DOHH2 (cell line): ENCODE data around the gene ZDHHC13.

Source experiments
- H3F3A ChIP-seq: fragments of 200-600 bp; sonication (generic), shearing (Covaris generic); 2 replicates; pipeline ENCODE4 v1.6.0; 2016; ENCODE audit warnings: antibody characterized with exemption, mild to moderate bottlenecking; ENCODE audit not compliant: control insufficient read depth, insufficient read depth
- H3K27ac ChIP-seq: fragments of 200-600 bp; sonication (generic); 2 replicates; pipeline ENCODE4 v1.5.1; 2014; ENCODE audit warnings: low read depth, mild to moderate bottlenecking, low read length, moderate library complexity
- H3K27me3 ChIP-seq: fragments of 200-600 bp; sonication (generic); 2 replicates; pipeline ENCODE4 v1.6.1; 2014; ENCODE audit warnings: mild to moderate bottlenecking, low read length, mixed read lengths; ENCODE audit not compliant: control insufficient read depth
- H3K36me3 ChIP-seq: fragments of 200-600 bp; sonication (generic); 2 replicates; pipeline ENCODE4 v1.6.1; 2014; ENCODE audit warnings: mild to moderate bottlenecking, low read length, moderate library complexity, mixed read lengths; ENCODE audit not compliant: control insufficient read depth
- H3K4me1 ChIP-seq: fragments of 200-600 bp; sonication (generic); 2 replicates; pipeline ENCODE4 v1.6.1; 2014; ENCODE audit warnings: mild to moderate bottlenecking, low read length, mixed read lengths; ENCODE audit not compliant: control insufficient read depth
- H3K4me2 ChIP-seq: fragments of 200-600 bp; sonication (generic); 2 replicates; pipeline ENCODE4 v1.6.0; 2014; ENCODE audit warnings: mild to moderate bottlenecking, low read length, moderate library complexity
- H3K4me3 ChIP-seq: fragments of 200-600 bp; sonication (generic); 2 replicates; pipeline ENCODE4 v1.5.1; 2014; ENCODE audit warnings: mild to moderate bottlenecking, low read length, mixed read lengths
- H3K79me2 ChIP-seq: fragments of 200-600 bp; sonication (generic); 2 replicates; pipeline ENCODE4 v1.6.1; 2014; ENCODE audit warnings: mild to moderate bottlenecking, low read length, mixed read lengths; ENCODE audit not compliant: control insufficient read depth
- H3K9me2 ChIP-seq: fragments of 200-600 bp; sonication (generic); replicated peaks from 2 replicates; pipeline ENCODE4 v1.6.1; 2014; ENCODE audit warnings: mild to moderate bottlenecking, low read length, mixed read lengths; ENCODE audit not compliant: control insufficient read depth
- H3K9me3 ChIP-seq: fragments of 200-600 bp; sonication (generic); 2 replicates; pipeline ENCODE4 v1.6.1; 2014; ENCODE audit warnings: antibody characterized with exemption, low read length, mixed read lengths; ENCODE audit not compliant: control insufficient read depth, insufficient read depth
- H4K20me1 ChIP-seq: fragments of 200-600 bp; sonication (generic); 2 replicates; pipeline ENCODE4 v1.6.0; 2014; ENCODE audit warnings: low read depth, mild to moderate bottlenecking, antibody characterized with exemption, low read length, moderate library complexity; ENCODE audit not compliant: control insufficient read depth, insufficient read depth
- EZH2phosphoT487 ChIP-seq: fragments of 200-600 bp; sonication (generic); IDR thresholded peaks from 2 replicates; pipeline ENCODE4 v1.6.1; 2017; ENCODE audit warnings: borderline replicate concordance, mild to moderate bottlenecking, antibody characterized with exemption, low read length, moderate library complexity, mixed read lengths
- TF ChIP-seq, protein P1 (sequence below): fragments of 200-600 bp; sonication (generic); IDR thresholded peaks from one replicate; pipeline ENCODE4 v1.5.1; 2014; ENCODE audit warnings: antibody characterized with exemption, mild to moderate bottlenecking, low read depth, low read length; ENCODE audit not compliant: poor library complexity, severe bottlenecking

The ZDHHC13 gene

DNA sequence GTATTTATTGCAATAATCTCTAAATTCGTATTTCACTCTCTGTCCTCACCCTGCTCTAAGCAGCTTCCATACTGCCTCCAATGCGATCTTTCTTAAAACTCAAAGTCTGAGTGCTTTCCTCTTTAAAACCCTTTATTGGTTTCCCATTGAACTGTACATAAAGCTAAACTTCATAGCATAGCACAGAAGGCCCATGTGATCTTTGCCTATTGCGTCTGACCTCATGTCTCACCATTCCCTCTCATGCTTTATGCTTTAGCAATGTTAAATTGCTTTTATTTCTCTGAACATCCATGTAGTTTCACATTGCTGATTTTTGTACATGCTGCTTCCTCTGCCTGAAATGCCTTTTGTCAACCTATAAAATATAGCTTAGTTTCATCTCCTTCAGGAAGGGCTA is 28.4 kb downstream of the ZDHHC13 start:
- Histone ChIP-seq H3K4me3 (no peak overlapping the region), H3K9me3 (no peaks in the 10 kb centered on the region), H4K20me1 (no peaks in the 10 kb centered on the region), H3K27ac (no peak overlapping the region), H3K36me3 (peaks cover 36% of the 10 kb centered on the region), H3K4me1 (no peaks in the 10 kb centered on the region), H3K79me2 (no peaks in the 10 kb centered on the region), H3F3A (no peaks in the 10 kb centered on the region), H3K9me2 (no peaks in the 10 kb centered on the region), H3K27me3 (no peaks in the 10 kb centered on the region), H3K4me2 (no peak overlapping the region)
- TF ChIP-seq EZH2phosphoT487, result no peak
- TF ChIP-seq, protein P1, sequence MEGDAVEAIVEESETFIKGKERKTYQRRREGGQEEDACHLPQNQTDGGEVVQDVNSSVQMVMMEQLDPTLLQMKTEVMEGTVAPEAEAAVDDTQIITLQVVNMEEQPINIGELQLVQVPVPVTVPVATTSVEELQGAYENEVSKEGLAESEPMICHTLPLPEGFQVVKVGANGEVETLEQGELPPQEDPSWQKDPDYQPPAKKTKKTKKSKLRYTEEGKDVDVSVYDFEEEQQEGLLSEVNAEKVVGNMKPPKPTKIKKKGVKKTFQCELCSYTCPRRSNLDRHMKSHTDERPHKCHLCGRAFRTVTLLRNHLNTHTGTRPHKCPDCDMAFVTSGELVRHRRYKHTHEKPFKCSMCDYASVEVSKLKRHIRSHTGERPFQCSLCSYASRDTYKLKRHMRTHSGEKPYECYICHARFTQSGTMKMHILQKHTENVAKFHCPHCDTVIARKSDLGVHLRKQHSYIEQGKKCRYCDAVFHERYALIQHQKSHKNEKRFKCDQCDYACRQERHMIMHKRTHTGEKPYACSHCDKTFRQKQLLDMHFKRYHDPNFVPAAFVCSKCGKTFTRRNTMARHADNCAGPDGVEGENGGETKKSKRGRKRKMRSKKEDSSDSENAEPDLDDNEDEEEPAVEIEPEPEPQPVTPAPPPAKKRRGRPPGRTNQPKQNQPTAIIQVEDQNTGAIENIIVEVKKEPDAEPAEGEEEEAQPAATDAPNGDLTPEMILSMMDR, result no peak

DNA sequence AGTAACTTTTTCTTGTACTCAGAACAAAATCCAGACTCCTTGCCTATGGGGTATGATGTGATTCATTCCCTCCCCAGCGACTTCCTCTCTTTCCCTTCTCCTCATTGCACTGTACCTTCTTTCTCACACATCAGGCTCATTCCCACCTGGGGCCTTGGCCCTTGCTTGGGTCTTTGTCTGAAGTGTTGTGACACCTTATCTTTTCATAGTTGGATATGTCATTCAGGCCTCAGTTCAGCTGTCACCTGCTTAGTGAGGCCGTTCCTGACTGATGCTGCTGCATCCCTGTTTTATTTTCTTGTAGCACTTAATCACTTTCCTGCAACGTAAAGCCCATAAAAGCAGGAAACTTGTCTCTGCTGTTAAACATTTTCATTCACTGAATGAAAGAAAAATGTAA is 39.9 kb downstream of the ZDHHC13 start:
- Histone ChIP-seq H3K4me1 (no peaks in the 10 kb centered on the region), H3K9me3 (no peaks in the 10 kb centered on the region), H3K4me2 (no peak overlapping the region), H3K9me2 (no peaks in the 10 kb centered on the region), H3K4me3 (no peak overlapping the region), H4K20me1 (no peaks in the 10 kb centered on the region), H3F3A (no peaks in the 10 kb centered on the region), H3K79me2 (no peaks in the 10 kb centered on the region), H3K27ac (no peak overlapping the region), H3K36me3 (peaks cover 47% of the 10 kb centered on the region), H3K27me3 (no peaks in the 10 kb centered on the region)
- TF ChIP-seq, protein P1, result no peak
- no peak for TF ChIP-seq EZH2phosphoT487

DNA sequence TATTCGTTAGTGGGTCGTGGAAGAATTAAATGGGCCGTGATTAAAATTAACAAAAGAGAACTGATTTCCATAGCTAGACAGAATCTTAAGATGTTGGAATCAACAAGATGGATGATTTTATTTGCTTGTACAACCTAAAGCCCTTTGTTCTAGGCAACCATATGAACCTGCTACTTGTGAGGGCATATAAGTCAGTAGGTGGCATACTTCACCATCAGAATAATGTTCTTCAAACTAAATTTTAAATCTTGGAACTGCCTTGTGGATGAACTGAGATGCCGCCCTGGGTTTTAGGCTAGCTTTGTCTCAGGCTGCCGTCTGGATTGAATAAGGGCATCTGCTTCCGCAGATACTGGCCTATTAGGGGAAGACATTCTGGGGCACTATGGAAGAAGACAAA is 43.9 kb downstream of the ZDHHC13 start:
- Histone ChIP-seq H3K4me1 (no peaks in the 10 kb centered on the region), H3F3A (no peaks in the 10 kb centered on the region), H3K27me3 (no peaks in the 10 kb centered on the region), H3K36me3 (peaks cover 45% of the 10 kb centered on the region), H3K79me2 (no peaks in the 10 kb centered on the region), H3K4me3 (no peak overlapping the region), H3K9me3 (no peaks in the 10 kb centered on the region), H3K27ac (no peak overlapping the region), H3K9me2 (no peaks in the 10 kb centered on the region), H3K4me2 (no peak overlapping the region), H4K20me1 (no peaks in the 10 kb centered on the region)
- TF ChIP-seq EZH2phosphoT487, result no peak
- TF ChIP-seq, protein P1, result no peak

DNA sequence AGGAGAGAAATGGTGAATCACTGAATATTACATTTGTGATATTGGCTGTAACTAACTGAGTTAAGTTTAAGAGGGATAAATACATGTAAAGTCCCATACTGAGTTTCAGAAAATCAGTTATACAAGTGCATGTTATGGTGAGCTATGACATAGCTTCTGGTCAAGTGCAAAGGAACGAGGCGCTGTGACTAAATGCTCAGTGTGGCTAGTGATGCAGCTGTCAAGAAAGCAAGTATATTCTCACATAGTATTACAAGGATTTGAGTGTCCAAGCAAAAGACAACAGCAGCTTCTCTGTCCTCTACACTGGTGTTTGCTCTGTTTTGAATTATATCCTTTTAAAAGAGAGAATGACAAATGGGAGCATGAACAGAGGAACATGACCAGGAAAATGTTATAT is 44.7 kb downstream of the ZDHHC13 start:
- no peaks in the 10 kb centered on the region for H3K27me3 ChIP-seq
- H3K9me2 ChIP-seq, result no peaks in the 10 kb centered on the region
- H3K9me3 ChIP-seq, result no peaks in the 10 kb centered on the region
- H3K4me3 ChIP-seq, result no peak overlapping the region
- no peaks in the 10 kb centered on the region for H3F3A ChIP-seq
- H3K27ac ChIP-seq, result no peak overlapping the region
- no peaks in the 10 kb centered on the region for H4K20me1 ChIP-seq
- no peaks in the 10 kb centered on the region for H3K79me2 ChIP-seq
- no peak overlapping the region for H3K4me2 ChIP-seq
- TF ChIP-seq EZH2phosphoT487, result no peak
- TF ChIP-seq, protein P1, result no peak
- no peaks in the 10 kb centered on the region for H3K4me1 ChIP-seq
- H3K36me3 ChIP-seq, result peaks cover 48% of the 10 kb centered on the region
